ENCODE measurements around the gene RTL10. TPM values are rescaled to one million over a fixed set of nuclear protein-coding genes. Genes with fewer than 3 reads are reported as not detected.
A peak's percentile ranks its signal among the peaks of the same experiment; 100 is the strongest.

Gene RTL10
- total and polyA plus RNA-seq, 2 of the 8 experiments (the other 6 are each of a cell fraction or from before 2014, with no cell fraction given) = 11.5 to 18.8 TPM

GRCh38 chr22:19885841-19886592 lies 31.3 kb upstream of the RTL10 start:
- H3K14ac ChIP-seq (ENCODE audit: insufficient read length) = no peak overlapping the region
- no peaks in the 10 kb centered on the region for H3K36me3 ChIP-seq (ENCODE audit: control insufficient read depth in 2 of 4, insufficient read depth in 4 of 4, low read length in 3 of 4)
- no peak overlapping the region for H2AFZ ChIP-seq (ENCODE audit: low read length)
- H3K27me3 ChIP-seq (replicated peaks in 1 of 4; ENCODE audit: control insufficient read depth in 3 of 4, extremely low read depth in 1 of 4, insufficient read depth in 3 of 4, low read length in 3 of 4) = no peaks in the 10 kb centered on the region; a peak in 1 of 7 replicates
- peak overlapping the region; percentile 84 for H4K91ac ChIP-seq (replicated peaks; ENCODE audit: insufficient read length, low read length)
- ChIA-PET CTCF (ENCODE audit: partially characterized antibody) (interaction anchor here (0.6 to 9.5 kb wide), 10 partner anchors 9 to 155 kb away, joined by 3 to 69 read pairs (median 4); no protein-coding TSS in a partner anchor), POLR2A (ENCODE audit: partially characterized antibody) (no interaction called here)
- 95% methylated on average over 13 of the region's 15 CpGs; no CpG with 5 or more reads in 1 of the 2 experiments for WGBS, 2 experiments (ENCODE audit: extremely low coverage in 1 of 2, insufficient coverage in 1 of 2, insufficient read length in 1 of 2, insufficient replicate concordance in 2 of 2, low coverage in 1 of 2, low lambda C conversion rate in 2 of 2, missing lambda C conversion rate in 1 of 2)
- H3K23me2 ChIP-seq (ENCODE audit: low read depth, low read length) = peaks cover under 1% of the 10 kb centered on the region; the same call in 1 of the 2 replicates
- no peak overlapping the region for H2BK120ac ChIP-seq (replicated peaks; ENCODE audit: low read depth, low read length)
- H3K9me3 ChIP-seq (ENCODE audit: insufficient read depth in 2 of 2, low read depth in 1 of 2, low read length in 1 of 2) = no peaks in the 10 kb centered on the region
- H3K9ac ChIP-seq (replicated peaks in 1 of 4; ENCODE audit: extremely low read depth in 1 of 4, low read depth in 3 of 4, low read length in 3 of 4) = no peak overlapping the region
- no peak overlapping the region for H3K4me3 ChIP-seq (ENCODE audit: extremely low read depth in 1 of 4, insufficient read depth in 2 of 4, low read depth in 3 of 4, low read length in 4 of 4)
- DNase-seq (ENCODE audit: low read depth in 1 of 2, low spot score in 2 of 2) (no peak), FAIRE-seq (no peak)
- no peaks in the 10 kb centered on the region for H4K20me1 ChIP-seq (replicated peaks in 1 of 2; ENCODE audit: control insufficient read depth in 1 of 2, insufficient read depth in 2 of 2, low read length in 2 of 2)
- no peak overlapping the region for H3K18ac ChIP-seq (ENCODE audit: extremely low read depth, low read length)
- H3K4me1 ChIP-seq (replicated peaks in 1 of 4; ENCODE audit: control insufficient read depth in 3 of 4, insufficient read depth in 4 of 4, low read length in 3 of 4) = peaks cover 6 to 15% (median 12%) of the 10 kb centered on the region in 4 experiments
- H3K79me2 ChIP-seq (ENCODE audit: control insufficient read depth in 1 of 2, insufficient read depth in 2 of 2, low read length in 2 of 2) = no peaks in the 10 kb centered on the region
- peak overlapping the region; percentile 82; the same call in 1 of the 2 replicates for H2BK20ac ChIP-seq (ENCODE audit: low read length)
- H3K56ac ChIP-seq (replicated peaks; ENCODE audit: insufficient read length, low read depth, low read length) = no peak overlapping the region
- no peak overlapping the region for H3K4me2 ChIP-seq (ENCODE audit: insufficient read depth in 1 of 2, low read depth in 2 of 2, low read length in 2 of 2)
- H3K23ac ChIP-seq (ENCODE audit: insufficient read length) = no peak overlapping the region
- H2BK5ac ChIP-seq (ENCODE audit: low read depth, low read length) = no peak overlapping the region
- H3K4ac ChIP-seq (replicated peaks; ENCODE audit: insufficient read length, low read depth, low read length) = no peak overlapping the region
- H4K5ac ChIP-seq (ENCODE audit: insufficient read length, low read depth, low read length) = no peak overlapping the region
- H2AK5ac ChIP-seq (ENCODE audit: low read depth, low read length) = no peak overlapping the region
- H3K27ac ChIP-seq (ENCODE audit: low read depth, low read length) = no peak overlapping the region
- H2BK12ac ChIP-seq (ENCODE audit: low read depth, low read length) = peak overlapping the region; percentile 28; the same call in 1 of the 2 replicates
- H3K79me1 ChIP-seq (ENCODE audit: low read depth, low read length) = no peaks in the 10 kb centered on the region
- H2BK15ac ChIP-seq (ENCODE audit: low read length) = no peak overlapping the region; the same call in 1 of the 2 replicates
- H4K8ac ChIP-seq (ENCODE audit: extremely low read depth, insufficient read depth, low read length) = no peak overlapping the region; the same call in 1 of the 2 replicates
- no peak for TF ChIP-seq TCF12 (IDR thresholded peaks at IDR 0.05; ENCODE audit: low read depth, low read length)
- TF ChIP-seq SIRT6 (IDR thresholded peaks at IDR 0.05; ENCODE audit: low read length) = no peak
- no peak for TF ChIP-seq HDAC2 (IDR thresholded peaks at IDR 0.05; ENCODE audit: borderline replicate concordance in 1 of 2, low read depth in 2 of 2, low read length in 2 of 2)
- TF ChIP-seq RXRA (IDR thresholded peaks at IDR 0.05; ENCODE audit: insufficient read depth, low read depth, low read length) = no peak
- no peak for TF ChIP-seq BACH1 (IDR thresholded peaks at IDR 0.05; ENCODE audit: low read length)
- no peak for TF ChIP-seq E2F6 (IDR thresholded peaks at IDR 0.05)
- no peak for TF ChIP-seq ATF2 (IDR thresholded peaks at IDR 0.05; ENCODE audit: low read length)
- TF ChIP-seq CTBP2 (IDR thresholded peaks at IDR 0.05; ENCODE audit: borderline replicate concordance, insufficient read depth, insufficient read length, low read length) = no peak
- TF ChIP-seq CBX8 (IDR thresholded peaks at IDR 0.05; ENCODE audit: borderline replicate concordance, low read depth, low read length) = no peak
